ENCODE results near the gene NMD3. TPM values are rescaled to one million over a fixed set of nuclear protein-coding genes. Genes with fewer than 3 reads are reported as not detected.
"Not testable (repeated sequence)": the region's sequence is repeated elsewhere in the genome, so short reads cannot be mapped to it uniquely, and the experiment has no call there.

Gene NMD3
- 78.2 and 81.8 TPM in 2 replicates for total RNA-seq

GRCh38 chr3:161220850-161221753 is at the start of gene NMD3:
NMD3 (plus strand) TSS chr3:161221311; CDS start chr3:161222014, 703 bp downstream.
- Mint-ChIP-seq H3K27me3 (peaks cover 9% of the 10 kb centered on the region), H3K27ac (peak within 1 kb of the TSS; percentile 91), H3K36me3 (ENCODE audit: low read depth) (peaks cover 21% of the 10 kb centered on the region), H3K4me3 (peak within 1 kb of the TSS; percentile 93), H3K4me1 (peaks cover 23% of the 10 kb centered on the region), H3K9me3 (peaks cover 3% of the 10 kb centered on the region)
- intact Hi-C loops (cut with micrococcal nuclease) = loop anchor here (1.0 to 10.0 kb wide), 5 partner anchors 139 to 772 kb away; partner anchors contain the start of genes KPNA4 and TRIM59
- DNase-seq = peak; percentile 98

- Mint-ChIP-seq H3K4me1 (no peaks in the 10 kb centered on the region), H3K27ac (no peak overlapping the region), H3K36me3 (ENCODE audit: low read depth) (no peaks in the 10 kb centered on the region), H3K9me3 (no peaks in the 10 kb centered on the region), H3K27me3 (peaks cover 2% of the 10 kb centered on the region), H3K4me3 (no peak overlapping the region)
- intact Hi-C loops (cut with micrococcal nuclease) = no loop called here
- DNase-seq = no peak
Measured at GRCh38 chr3:161171639-161172552, 49.2 kb upstream of the NMD3 start.

DNA sequence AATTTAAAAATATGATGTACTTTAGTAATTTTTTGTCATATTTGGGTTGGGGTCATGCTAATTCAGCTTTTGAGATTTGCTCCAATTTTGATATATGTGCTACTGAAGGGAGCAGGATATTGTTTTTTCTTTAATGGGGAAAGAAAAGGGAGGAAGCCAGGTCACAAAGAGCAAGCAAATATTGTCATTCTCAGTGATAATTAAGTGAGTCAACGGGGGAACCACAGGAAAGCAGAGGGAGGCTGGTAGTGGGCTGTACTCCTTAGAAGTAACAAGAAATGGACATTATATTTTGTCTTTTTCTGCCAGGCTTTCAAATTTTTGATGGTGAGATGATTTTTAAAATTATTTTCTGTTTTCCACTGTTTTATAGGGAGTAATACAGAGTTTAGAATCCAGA is 45.6 kb upstream of the NMD3 start:
- no peaks in the 10 kb centered on the region for H3K36me3 Mint-ChIP-seq (ENCODE audit: low read depth)
- H3K9me3 Mint-ChIP-seq = no peaks in the 10 kb centered on the region
- DNase-seq = no peak
- intact Hi-C loops (cut with micrococcal nuclease) = no loop called here
- H3K27me3 Mint-ChIP-seq = peaks cover 8% of the 10 kb centered on the region
- no peaks in the 10 kb centered on the region for H3K4me1 Mint-ChIP-seq
- no peak overlapping the region for H3K4me3 Mint-ChIP-seq
- H3K27ac Mint-ChIP-seq = no peak overlapping the region

DNA sequence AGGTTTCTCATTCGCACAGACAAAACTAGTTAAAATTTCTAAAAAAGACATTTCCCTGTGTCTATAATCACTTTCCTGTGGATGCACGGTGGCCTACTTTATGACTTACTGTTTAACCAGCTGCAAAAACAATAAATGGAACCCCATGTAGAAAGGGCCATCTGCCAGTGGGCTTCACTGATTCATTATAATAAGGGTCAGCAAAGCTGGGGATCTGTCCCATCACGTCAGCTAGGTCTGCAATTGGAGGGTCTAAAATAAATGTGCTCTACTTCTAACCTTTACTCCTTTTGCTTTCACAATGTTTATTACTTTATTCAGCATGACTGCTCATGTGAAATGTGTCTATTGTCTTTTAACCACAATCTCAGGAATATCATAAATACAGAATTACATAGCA is 43.1 kb upstream of the NMD3 start:
- Mint-ChIP-seq H3K27ac (no peak overlapping the region), H3K36me3 (ENCODE audit: low read depth) (no peaks in the 10 kb centered on the region), H3K9me3 (no peaks in the 10 kb centered on the region), H3K27me3 (peaks cover 9% of the 10 kb centered on the region), H3K4me3 (no peak overlapping the region), H3K4me1 (no peaks in the 10 kb centered on the region)
- DNase-seq = no peak
- intact Hi-C loops (cut with micrococcal nuclease) = no loop called here

DNA sequence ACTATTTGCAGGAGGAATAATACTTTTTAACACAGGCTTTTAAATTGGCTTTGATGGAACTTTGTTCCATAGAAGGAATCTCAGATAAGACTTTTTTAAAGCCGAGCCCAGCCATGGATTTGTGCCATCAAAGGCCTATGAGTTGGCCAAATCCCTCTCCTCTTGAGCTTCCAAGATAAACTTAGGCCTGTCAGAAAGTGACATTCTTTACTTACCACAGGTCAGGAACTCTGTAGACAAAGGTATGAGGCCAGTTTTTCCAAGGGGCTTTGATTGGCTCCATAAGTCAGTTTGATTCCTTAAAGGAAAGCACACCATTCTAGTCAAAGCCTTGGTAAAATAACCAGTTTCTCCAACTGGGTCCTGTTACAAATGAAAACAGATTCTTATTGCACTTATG is 39.7 kb upstream of the NMD3 start:
- peaks cover 14% of the 10 kb centered on the region for H3K27me3 Mint-ChIP-seq
- DNase-seq; intact Hi-C loops (cut with micrococcal nuclease); H3K4me1 Mint-ChIP-seq; H3K27ac Mint-ChIP-seq; H3K9me3 Mint-ChIP-seq; H3K4me3 Mint-ChIP-seq; H3K36me3 Mint-ChIP-seq (ENCODE audit: low read depth): not testable (repeated sequence)

GRCh38 chr3:161187046-161187445 is 34.1 kb upstream of the NMD3 start:
- no peak for DNase-seq
- Mint-ChIP-seq H3K36me3 (ENCODE audit: low read depth) (no peaks in the 10 kb centered on the region), H3K27me3 (peaks cover 15% of the 10 kb centered on the region), H3K4me3 (no peak overlapping the region), H3K9me3 (peaks cover 3% of the 10 kb centered on the region), H3K27ac (no peak overlapping the region), H3K4me1 (no peaks in the 10 kb centered on the region)
- intact Hi-C loops (cut with micrococcal nuclease) = no loop called here

DNA sequence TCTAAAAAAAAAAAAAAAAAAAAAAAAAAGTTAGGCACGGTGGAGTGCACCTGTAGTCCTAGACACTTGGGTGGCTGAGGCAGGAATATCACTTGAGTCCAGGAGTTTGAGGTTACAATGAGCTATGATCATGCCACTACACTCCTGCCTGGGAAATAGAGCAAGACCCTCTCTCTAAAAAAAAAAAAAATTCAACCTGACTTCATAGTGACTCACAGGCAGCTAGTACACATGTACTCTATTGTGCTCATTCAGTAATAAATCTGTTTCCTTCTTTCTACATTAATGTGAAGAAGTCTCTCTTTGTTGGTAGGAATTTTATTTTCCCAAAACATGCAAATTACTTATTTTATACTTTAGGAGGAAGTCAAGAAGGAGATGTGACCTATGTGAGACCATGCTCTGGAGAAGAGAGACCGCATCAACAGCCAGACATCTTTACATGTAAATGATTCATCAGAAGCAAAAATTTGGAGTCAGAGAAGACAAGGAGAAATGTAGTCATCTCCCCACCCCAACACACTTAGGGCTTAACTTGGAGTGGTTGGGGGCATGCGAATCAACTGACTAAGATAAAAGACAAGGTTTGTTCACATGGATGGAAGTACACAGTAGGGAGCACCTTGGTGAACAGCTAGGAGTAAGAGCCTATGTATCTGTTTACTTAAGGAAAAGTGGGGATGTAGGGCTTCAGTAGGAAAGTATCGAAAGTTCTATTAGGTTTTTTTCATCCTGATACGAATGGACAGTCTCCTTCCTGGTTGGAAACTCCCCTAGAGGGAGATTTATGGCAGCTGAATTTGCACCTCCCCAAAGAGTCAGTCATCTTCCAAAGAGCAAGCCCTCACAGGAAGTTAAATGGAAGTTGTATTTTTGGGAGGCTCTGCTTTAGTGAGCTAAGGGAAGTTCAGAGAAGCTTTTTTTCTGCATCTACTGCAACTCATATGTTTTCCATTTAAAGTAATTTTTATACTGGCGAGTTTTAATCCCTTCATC is 23.0 kb upstream of the NMD3 start:
- H3K27me3 Mint-ChIP-seq = peaks cover 7% of the 10 kb centered on the region
- H3K9me3 Mint-ChIP-seq = peaks cover 4% of the 10 kb centered on the region
- H3K27ac Mint-ChIP-seq = no peak overlapping the region
- intact Hi-C loops (cut with micrococcal nuclease) = no loop called here
- H3K4me1 Mint-ChIP-seq = no peaks in the 10 kb centered on the region
- H3K4me3 Mint-ChIP-seq = no peak overlapping the region
- no peaks in the 10 kb centered on the region for H3K36me3 Mint-ChIP-seq (ENCODE audit: low read depth)
- DNase-seq = no peak

DNA sequence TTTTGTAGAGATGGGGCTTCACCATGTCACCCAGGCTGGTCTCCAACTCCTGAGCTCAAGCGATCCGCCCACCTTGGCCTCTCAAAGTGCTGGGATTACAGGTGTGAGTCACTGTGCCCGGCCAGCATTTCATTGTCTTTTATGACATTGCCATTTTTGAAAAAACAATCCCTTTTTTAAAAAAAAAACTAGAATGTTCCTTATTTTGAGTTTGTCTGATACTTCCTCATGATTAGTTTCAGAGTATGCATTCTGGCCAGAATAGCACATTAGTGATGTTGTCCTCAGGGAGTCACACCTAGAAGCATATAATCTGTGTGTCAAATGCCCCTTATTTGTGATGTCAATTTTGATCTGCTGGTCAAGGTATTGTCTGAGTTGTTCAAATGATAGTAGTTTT is 21.2 kb upstream of the NMD3 start:
- no peak overlapping the region for H3K4me3 Mint-ChIP-seq
- H3K27ac Mint-ChIP-seq = no peak overlapping the region
- no peaks in the 10 kb centered on the region for H3K36me3 Mint-ChIP-seq (ENCODE audit: low read depth)
- H3K27me3 Mint-ChIP-seq = peaks cover 8% of the 10 kb centered on the region
- DNase-seq = no peak
- intact Hi-C loops (cut with micrococcal nuclease) = no loop called here
- H3K4me1 Mint-ChIP-seq = no peaks in the 10 kb centered on the region
- H3K9me3 Mint-ChIP-seq = peaks cover 4% of the 10 kb centered on the region

DNA sequence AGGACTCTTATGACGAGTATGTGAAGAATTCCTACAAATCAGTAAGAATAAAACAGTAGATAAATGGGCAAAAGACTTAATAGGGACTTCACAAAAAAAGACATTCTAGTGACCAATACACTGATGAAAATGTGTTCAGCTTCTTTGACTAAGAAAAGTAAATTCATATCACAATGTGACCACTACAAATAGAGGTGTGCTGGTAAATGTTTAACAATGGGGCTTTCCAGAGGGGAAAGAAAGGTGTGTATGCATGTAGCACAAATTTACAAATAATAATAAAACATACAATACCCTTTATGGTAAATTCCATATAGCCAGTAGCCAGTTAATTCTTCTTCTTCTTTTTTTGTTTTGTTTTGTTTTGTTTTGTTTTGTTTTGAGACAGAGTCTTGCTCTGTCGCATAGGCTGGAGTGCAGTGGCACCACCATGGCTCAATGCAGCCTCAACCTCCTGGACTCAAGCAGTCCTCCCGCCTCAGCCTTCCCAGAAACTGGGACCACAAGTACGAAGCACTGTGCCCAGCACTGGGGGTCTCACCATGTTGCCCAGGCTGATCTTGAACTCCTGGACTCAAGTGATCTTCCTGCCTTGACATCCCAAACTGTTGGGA is 17.5 kb upstream of the NMD3 start:
- no peaks in the 10 kb centered on the region for H3K9me3 Mint-ChIP-seq
- no peak for DNase-seq
- no peaks in the 10 kb centered on the region for H3K4me1 Mint-ChIP-seq
- H3K27me3 Mint-ChIP-seq = peaks cover 8% of the 10 kb centered on the region
- H3K36me3 Mint-ChIP-seq (ENCODE audit: low read depth) = no peaks in the 10 kb centered on the region
- intact Hi-C loops (cut with micrococcal nuclease) = no loop called here
- H3K4me3 Mint-ChIP-seq = no peak overlapping the region
- H3K27ac Mint-ChIP-seq = no peak overlapping the region

DNA sequence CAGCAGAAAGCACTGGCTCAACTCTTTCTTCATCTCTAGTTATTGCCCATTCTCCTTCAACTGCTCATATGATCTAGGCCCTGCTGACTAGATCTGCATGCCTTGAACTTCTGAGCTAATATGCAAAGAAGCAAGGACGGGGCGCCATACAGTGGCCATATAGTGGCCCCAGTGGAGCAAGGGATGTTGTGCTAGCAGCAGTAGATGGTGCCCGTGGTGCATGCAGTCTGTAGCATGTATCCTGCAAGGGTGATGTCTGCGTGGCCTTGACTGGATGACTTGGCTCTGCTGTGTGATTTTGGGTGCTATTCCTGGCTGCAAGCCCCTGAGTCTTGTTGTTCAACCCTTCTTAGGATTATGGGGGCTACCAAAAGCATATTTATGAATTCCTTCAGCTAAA is 12.2 kb upstream of the NMD3 start:
- no peaks in the 10 kb centered on the region for H3K4me1 Mint-ChIP-seq
- DNase-seq = no peak
- no peak overlapping the region for H3K27ac Mint-ChIP-seq
- no peak overlapping the region for H3K4me3 Mint-ChIP-seq
- no peaks in the 10 kb centered on the region for H3K9me3 Mint-ChIP-seq
- H3K27me3 Mint-ChIP-seq = peaks cover 10% of the 10 kb centered on the region
- no peaks in the 10 kb centered on the region for H3K36me3 Mint-ChIP-seq (ENCODE audit: low read depth)
- intact Hi-C loops (cut with micrococcal nuclease) = no loop called here

DNA sequence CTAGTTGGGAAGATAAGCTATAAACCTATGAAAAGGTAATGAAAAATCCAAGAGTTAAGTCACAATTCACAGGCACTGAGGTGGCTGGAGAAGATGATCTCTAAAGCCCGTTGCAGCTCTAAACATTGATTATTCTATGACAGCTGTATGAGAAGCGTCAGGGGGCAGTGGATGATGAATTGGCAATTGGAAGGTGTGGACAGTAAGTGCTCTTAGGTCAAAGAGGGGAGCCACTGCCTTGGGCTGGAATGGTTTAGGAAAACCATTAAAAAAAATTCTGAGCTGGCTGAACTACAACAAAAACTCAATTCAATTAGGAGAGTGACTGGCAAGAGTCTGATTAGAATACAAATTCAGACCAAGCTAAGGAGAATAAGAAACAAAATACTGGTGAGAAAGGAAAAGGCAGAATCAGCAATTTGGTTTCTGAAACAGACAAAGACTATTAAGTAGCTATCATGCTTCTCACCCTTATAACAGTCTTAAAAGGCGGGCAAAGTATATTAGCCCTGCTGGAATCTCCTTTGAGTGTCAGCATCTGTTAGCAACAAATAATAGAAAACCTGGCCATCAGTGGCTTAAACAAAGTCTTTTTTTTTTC is 8.8 kb upstream of the NMD3 start:
- intact Hi-C loops (cut with micrococcal nuclease) = no loop called here
- H3K36me3 Mint-ChIP-seq (ENCODE audit: low read depth) = no peaks in the 10 kb centered on the region
- H3K9me3 Mint-ChIP-seq = no peaks in the 10 kb centered on the region
- no peaks in the 10 kb centered on the region for H3K4me1 Mint-ChIP-seq
- peaks cover 18% of the 10 kb centered on the region for H3K27me3 Mint-ChIP-seq
- H3K4me3 Mint-ChIP-seq = no peak overlapping the region
- H3K27ac Mint-ChIP-seq = no peak overlapping the region
- DNase-seq = no peak

GRCh38 chr3:161212906-161213305 is 8.2 kb upstream of the NMD3 start:
- no peaks in the 10 kb centered on the region for H3K36me3 Mint-ChIP-seq (ENCODE audit: low read depth)
- no peak overlapping the region for H3K4me3 Mint-ChIP-seq
- DNase-seq = no peak
- H3K4me1 Mint-ChIP-seq = no peaks in the 10 kb centered on the region
- H3K9me3 Mint-ChIP-seq = no peaks in the 10 kb centered on the region
- H3K27ac Mint-ChIP-seq = no peak overlapping the region
- peaks cover 20% of the 10 kb centered on the region for H3K27me3 Mint-ChIP-seq
- intact Hi-C loops (cut with micrococcal nuclease) = no loop called here
